Endothelial cell of umbilical vein (primary cell): Measurements from ENCODE around the gene ZMIZ1. TPM values are rescaled to one million over a fixed set of nuclear protein-coding genes. Genes with fewer than 3 reads are reported as not detected.
A peak's percentile ranks its signal among the peaks of the same experiment; 100 is the strongest.

Experiments used
- BruUV-seq: library from RNA; stranded (reverse); fragments of 400-500 nt; replicated peaks from 2 replicates; lab custom pipeline; 2021; lab: Mats Ljungman, UMichigan
- CTCF ChIA-PET: fragments of 300-600, 350-600 bp; sonication (Branson Sonifier 250); formaldehyde crosslinking; loops from one replicate; lab custom pipeline; 2021; ENCODE audit warnings: antibody characterized with exemption, inconsistent platforms; lab: Charles Lee
- POLR2A ChIA-PET: fragments of 300-600, 350-600 bp; sonication (Branson Sonifier 250); formaldehyde crosslinking; loops from one replicate; lab custom pipeline; 2021; ENCODE audit warnings: antibody characterized with exemption, inconsistent platforms; lab: Charles Lee
- DNase-seq: peaks from one replicate; pipeline ENCODE4 v3.0.0-alpha.2; 2011; ENCODE audit warnings: low read depth, low spot score
- FAIRE-seq: peaks from 2 replicates; lab custom pipeline; 2011; peaks lifted over from hg19 to GRCh38; lab: Jason Lieb, UNC
- H2AFZ ChIP-seq: 2 replicates; pipeline ENCODE4 v1.6.0; 2012; ENCODE audit warnings: low read depth, low read length, control low read depth, inconsistent platforms
- H3K27ac ChIP-seq: 2 replicates; pipeline ENCODE4 v1.5.1; 2011; ENCODE audit warnings: low read depth, mild to moderate bottlenecking, control low read depth, low read length, moderate library complexity; ENCODE audit not compliant: insufficient read depth
- H3K27me3 ChIP-seq, 2 experiments: 2 replicates each; pipeline versions ENCODE4 v1.6.0 to v1.6.1; 2011; ENCODE audit warnings: low read length in 2 of 2, mixed read lengths in 1 of 2; ENCODE audit not compliant: control insufficient read depth in 2 of 2, insufficient read depth in 2 of 2
- H3K36me3 ChIP-seq, 2 experiments: 2 replicates in 1 of 2; 3 replicates in 1 of 2; pipeline ENCODE4 v1.5.1; 2011; ENCODE audit warnings: low read length in 2 of 2, mild to moderate bottlenecking in 1 of 2, moderate library complexity in 1 of 2; ENCODE audit not compliant: control insufficient read depth in 2 of 2, insufficient read depth in 2 of 2; ENCODE audit errors: extremely low read depth in 1 of 2
- H3K4me1 ChIP-seq: 3 replicates; pipeline ENCODE4 v1.5.1; 2011; ENCODE audit warnings: mild to moderate bottlenecking, low read length; ENCODE audit not compliant: control insufficient read depth, insufficient read depth; ENCODE audit errors: extremely low read depth
- H3K4me2 ChIP-seq: 2 replicates; pipeline ENCODE4 v1.6.1; 2011; ENCODE audit warnings: low read length, control low read depth, mixed read lengths; ENCODE audit not compliant: insufficient read depth
- H3K4me3 ChIP-seq, 3 experiments: fragments of 200-600 bp in 1 of 3; sonication (generic), shearing (Covaris generic) in 1 of 3; replicated peaks in 1 of 3; 2 replicates each; pipeline ENCODE4 v1.5.1; 2011 to 2016; ENCODE audit warnings: control low read depth in 3 of 3, low read length in 3 of 3, mild to moderate bottlenecking in 2 of 3, inconsistent platforms in 1 of 3, low read depth in 1 of 3, moderate library complexity in 1 of 3; ENCODE audit not compliant: insufficient read depth in 1 of 3
- H3K79me2 ChIP-seq: 2 replicates; pipeline ENCODE4 v1.6.0; 2012; ENCODE audit warnings: low read length, inconsistent platforms; ENCODE audit not compliant: control insufficient read depth, insufficient read depth
- H3K9ac ChIP-seq: replicated peaks from 2 replicates; pipeline ENCODE3; 2011; ENCODE audit warnings: low read length, control low read depth; ENCODE audit not compliant: insufficient read depth; ENCODE audit errors: extremely low read depth
- H3K9me1 ChIP-seq: replicated peaks from 3 replicates; pipeline ENCODE4 v1.6.0; 2011; ENCODE audit warnings: mild to moderate bottlenecking, low read length; ENCODE audit not compliant: control insufficient read depth, insufficient read depth; ENCODE audit errors: extremely low read depth
- H3K9me3 ChIP-seq: replicated peaks from 2 replicates; pipeline ENCODE4 v1.5.1; 2012; ENCODE audit warnings: low read length, inconsistent platforms; ENCODE audit not compliant: control insufficient read depth, insufficient read depth
- H4K20me1 ChIP-seq: replicated peaks from 2 replicates; pipeline ENCODE3; 2011; ENCODE audit warnings: mild to moderate bottlenecking, low read length; ENCODE audit not compliant: control insufficient read depth, insufficient read depth; ENCODE audit errors: extremely low read depth
- EZH2 ChIP-seq: IDR thresholded peaks from 2 replicates; pipeline ENCODE4 v1.6.1; 2012; ENCODE audit warnings: borderline replicate concordance, low read depth, mild to moderate bottlenecking, moderate library complexity, low read length, inconsistent platforms; ENCODE audit not compliant: severe bottlenecking
- FOS ChIP-seq: IDR thresholded peaks from 2 replicates; pipeline ENCODE4 v1.6.1; 2011; ENCODE audit warnings: mild to moderate bottlenecking, low read length, moderate library complexity, borderline replicate concordance; ENCODE audit not compliant: insufficient read depth
- GATA2 ChIP-seq: IDR thresholded peaks from 2 replicates; pipeline ENCODE4 v1.7.0; 2011; ENCODE audit warnings: low read depth, mild to moderate bottlenecking, moderate library complexity, mixed read lengths, low read length; ENCODE audit not compliant: insufficient read length, insufficient read depth
- JUN ChIP-seq: IDR thresholded peaks from 2 replicates; pipeline ENCODE4 v1.6.1; 2011; ENCODE audit warnings: borderline replicate concordance, low read depth; ENCODE audit not compliant: insufficient read length, insufficient read depth
- MYC ChIP-seq: IDR thresholded peaks from one replicate; pipeline ENCODE4 v1.6.1; 2011; ENCODE audit warnings: mild to moderate bottlenecking, low read depth, low read length
- POLR2A ChIP-seq: IDR thresholded peaks from 2 replicates; pipeline ENCODE4 v1.6.1; 2012; ENCODE audit warnings: low read depth, mild to moderate bottlenecking, control low read depth, low read length
- POLR2AphosphoS5 ChIP-seq: IDR thresholded peaks from 2 replicates; pipeline ENCODE4 v1.6.1; 2012; ENCODE audit warnings: low read depth, mild to moderate bottlenecking, control low read depth, low read length, moderate library complexity; ENCODE audit not compliant: insufficient read depth
- dilution Hi-C: fragments of 300-500 bp; cut with MboI; formaldehyde crosslinking; loops from one replicate; pipeline ENCODE4 v1.15.0; 2019; ENCODE audit warnings: low sequenced_read_pairs; ENCODE audit not compliant: extremely low pct_ligation_motif_present
- intact Hi-C: fragments of 100-400 bp; cut with micrococcal nuclease; formaldehyde crosslinking; loops from one replicate; pipeline ENCODE4 v1.10.0; 2022
- polyA plus RNA-seq, 4 experiments: library from polyadenylated mRNA; depleted of rRNA in 3 of 4; stranded (reverse) in 3 of 4; unstranded in 1 of 4; fragments of >200 nt; gene quantifications; 2 replicates each; pipeline versions ENCODE4 v1.2.1 to v1.2.3, GENCODE V29; 2011 to 2012; ENCODE audit warnings: missing spikeins in 1 of 4
- total RNA-seq: library from RNA; stranded (reverse); gene quantifications from 2 replicates; pipeline ENCODE4 v1.2.3, GENCODE V29; 2021
- TF ChIP-seq, protein P1 (sequence below): IDR thresholded peaks from 2 replicates; pipeline ENCODE4 v1.6.1; 2011; ENCODE audit not compliant: insufficient read depth, insufficient read length
- TF ChIP-seq, protein P2 (sequence below), 2 donors: IDR thresholded peaks; 1 replicate in 1 of 2; 2 replicates in 1 of 2; pipeline ENCODE4 v1.5.1; 2011; ENCODE audit warnings: low read length in 2 of 2, mild to moderate bottlenecking in 2 of 2, moderate library complexity in 2 of 2, control low read depth in 1 of 2, inconsistent platforms in 1 of 2, low read depth in 1 of 2; ENCODE audit not compliant: insufficient read depth in 1 of 2; ENCODE audit errors: extremely low read depth in 1 of 2

ZMIZ1 gene
- total and polyA plus RNA-seq, 2 donors (not counting 3 experiments of a cell fraction or from before 2014, with no cell fraction given) = 12.5 to 46.7 TPM

DNA sequence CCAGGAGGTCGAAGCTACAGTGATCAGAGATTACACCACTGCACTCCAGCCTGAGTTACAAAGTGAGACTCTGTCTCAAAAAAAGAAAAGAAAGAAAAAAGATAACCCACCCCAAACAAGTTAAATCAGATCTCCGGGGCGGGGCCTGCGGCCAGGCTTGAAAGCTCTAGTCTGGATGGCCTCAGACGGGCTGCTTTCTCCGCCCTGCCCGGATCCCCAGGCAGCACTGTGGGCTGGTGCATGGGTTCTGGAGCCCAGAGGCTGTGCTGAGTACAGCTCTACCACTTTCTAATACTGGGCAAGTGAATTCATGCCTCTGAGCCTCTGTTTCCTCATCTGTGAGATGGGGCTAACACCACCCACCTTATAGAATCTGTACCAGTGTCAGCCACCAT is 83.7 kb downstream of the ZMIZ1 start:
- POLR2A ChIA-PET = no interaction called here
- no peaks in the 10 kb centered on the region for H3K36me3 ChIP-seq
- H4K20me1 ChIP-seq = no peaks in the 10 kb centered on the region
- CTCF ChIA-PET = interaction anchor here (1.5 kb wide), 2 partner anchors 23 to 32 kb away, joined by 3 to 4 read pairs; no protein-coding TSS in a partner anchor
- no peaks in the 10 kb centered on the region for H3K27me3 ChIP-seq
- dilution Hi-C loops = no loop called here
- no peak overlapping the region for H2AFZ ChIP-seq
- H3K4me3 ChIP-seq = no peak overlapping the region
- intact Hi-C loops = no loop called here
- H3K4me1 ChIP-seq = peaks cover 76% of the 10 kb centered on the region
- H3K4me2 ChIP-seq = no peak overlapping the region
- H3K79me2 ChIP-seq = peaks cover 19% of the 10 kb centered on the region
- no TSS peak for BruUV-seq
- no peak for FAIRE-seq
- DNase-seq = no peak
- no peaks in the 10 kb centered on the region for H3K9me3 ChIP-seq
- TF ChIP-seq POLR2A = peak; percentile 44
- no peak for TF ChIP-seq JUN
- no peaks in the 10 kb centered on the region for H3K9me1 ChIP-seq
- H3K27ac ChIP-seq = peak overlapping the region; percentile 88
- H3K9ac ChIP-seq = peak overlapping the region; percentile 46

DNA sequence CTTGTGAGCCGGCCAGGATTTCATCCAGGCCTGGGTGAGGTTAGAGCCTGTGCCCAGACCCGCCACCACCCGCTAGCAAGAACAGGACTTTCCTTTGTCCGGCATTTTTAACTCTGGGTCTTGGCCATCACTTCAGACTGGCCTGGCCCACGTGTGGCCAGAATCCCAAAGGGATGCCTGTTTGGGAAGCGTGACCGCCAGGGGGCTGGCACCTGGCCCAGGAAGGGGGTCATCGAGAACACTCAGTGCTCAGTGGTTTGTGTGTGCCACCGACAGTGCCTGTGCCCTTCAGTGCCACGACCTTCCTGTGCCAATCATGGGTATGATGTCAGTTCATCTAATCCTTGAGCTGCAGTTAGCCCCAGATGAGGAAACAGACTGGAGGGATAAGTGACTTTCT is 85.0 kb downstream of the ZMIZ1 start:
- intact Hi-C loops = no loop called here
- FAIRE-seq = no peak

More for the DNA sequence above, 85.0 kb downstream of the ZMIZ1 start:
- no peak overlapping the region for H3K9ac ChIP-seq
- no peak overlapping the region for H2AFZ ChIP-seq
- no peaks in the 10 kb centered on the region for H3K36me3 ChIP-seq
- POLR2A ChIA-PET = no interaction called here
- H3K9me1 ChIP-seq = no peaks in the 10 kb centered on the region
- no peak overlapping the region for H3K27ac ChIP-seq
- no peak overlapping the region for H3K4me3 ChIP-seq
- TF ChIP-seq POLR2A (no peak), POLR2AphosphoS5 (no peak), FOS (no peak), JUN (no peak), MYC (no peak), GATA2 (no peak), EZH2 (no peak)
- TF ChIP-seq, protein P1, sequence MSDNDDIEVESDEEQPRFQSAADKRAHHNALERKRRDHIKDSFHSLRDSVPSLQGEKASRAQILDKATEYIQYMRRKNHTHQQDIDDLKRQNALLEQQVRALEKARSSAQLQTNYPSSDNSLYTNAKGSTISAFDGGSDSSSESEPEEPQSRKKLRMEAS = no peak
- TF ChIP-seq, protein P2, sequence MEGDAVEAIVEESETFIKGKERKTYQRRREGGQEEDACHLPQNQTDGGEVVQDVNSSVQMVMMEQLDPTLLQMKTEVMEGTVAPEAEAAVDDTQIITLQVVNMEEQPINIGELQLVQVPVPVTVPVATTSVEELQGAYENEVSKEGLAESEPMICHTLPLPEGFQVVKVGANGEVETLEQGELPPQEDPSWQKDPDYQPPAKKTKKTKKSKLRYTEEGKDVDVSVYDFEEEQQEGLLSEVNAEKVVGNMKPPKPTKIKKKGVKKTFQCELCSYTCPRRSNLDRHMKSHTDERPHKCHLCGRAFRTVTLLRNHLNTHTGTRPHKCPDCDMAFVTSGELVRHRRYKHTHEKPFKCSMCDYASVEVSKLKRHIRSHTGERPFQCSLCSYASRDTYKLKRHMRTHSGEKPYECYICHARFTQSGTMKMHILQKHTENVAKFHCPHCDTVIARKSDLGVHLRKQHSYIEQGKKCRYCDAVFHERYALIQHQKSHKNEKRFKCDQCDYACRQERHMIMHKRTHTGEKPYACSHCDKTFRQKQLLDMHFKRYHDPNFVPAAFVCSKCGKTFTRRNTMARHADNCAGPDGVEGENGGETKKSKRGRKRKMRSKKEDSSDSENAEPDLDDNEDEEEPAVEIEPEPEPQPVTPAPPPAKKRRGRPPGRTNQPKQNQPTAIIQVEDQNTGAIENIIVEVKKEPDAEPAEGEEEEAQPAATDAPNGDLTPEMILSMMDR (IDR thresholded peaks at IDR 0.05; ENCODE audit: extremely low read depth in 1 of 2, insufficient read depth in 1 of 2, low read depth in 1 of 2, low read length in 2 of 2) = no peak
- H3K79me2 ChIP-seq = peaks cover 30% of the 10 kb centered on the region
- CTCF ChIA-PET = no interaction called here
- H3K4me2 ChIP-seq = no peak overlapping the region
- H3K4me1 ChIP-seq = peaks cover 76% of the 10 kb centered on the region
- no peaks in the 10 kb centered on the region for H3K27me3 ChIP-seq
- dilution Hi-C loops = no loop called here
- no peaks in the 10 kb centered on the region for H4K20me1 ChIP-seq
- no peak for DNase-seq
- no peaks in the 10 kb centered on the region for H3K9me3 ChIP-seq
- BruUV-seq = no TSS peak
